Stomach smooth muscle (tissue), 2 donors: ENCODE measurements around the gene CHRM1.
"Not testable (repeated sequence)": the region's sequence is repeated elsewhere in the genome, so short reads cannot be mapped to it uniquely, and the experiment has no call there.

Experiments
- H3K27ac ChIP-seq: one replicate; pipeline ENCODE4 v1.7.0; 2013; ENCODE audit warnings: mild to moderate bottlenecking, low read length, inconsistent platforms
- H3K27me3 ChIP-seq, 2 donors: one replicate each; pipeline ENCODE4 v1.7.0; 2013; ENCODE audit warnings: low read length in 2 of 2; ENCODE audit not compliant: insufficient read depth in 2 of 2, control insufficient read depth in 1 of 2
- H3K36me3 ChIP-seq, 2 donors: one replicate each; pipeline ENCODE4 v1.7.0; 2013; ENCODE audit warnings: low read length in 2 of 2; ENCODE audit not compliant: control insufficient read depth in 2 of 2, insufficient read depth in 2 of 2
- H3K4me1 ChIP-seq: one replicate; pipeline ENCODE4 v1.7.0; 2013; ENCODE audit warnings: low read length; ENCODE audit not compliant: control insufficient read depth, insufficient read depth
- H3K4me3 ChIP-seq, 2 donors: one replicate each; pipeline ENCODE4 v1.7.0; 2013; ENCODE audit warnings: low read length in 2 of 2
- H3K9ac ChIP-seq, 2 donors: one replicate each; pipeline ENCODE4 v1.7.0; 2013; ENCODE audit warnings: low read length in 2 of 2, mild to moderate bottlenecking in 1 of 2
- H3K9me3 ChIP-seq, 2 donors: one replicate each; pipeline ENCODE4 v1.7.0; 2013; ENCODE audit warnings: low read length in 2 of 2; ENCODE audit not compliant: control insufficient read depth in 2 of 2
- donor health status: healthy.
- donor health status: Pancreatic carcinoma.

Gene CHRM1

GRCh38 chr11:62874851-62875250, 46.3 kb downstream of the CHRM1 start:
- Histone ChIP-seq H3K9me3 (no peaks in the 10 kb centered on the region), H3K4me1 (peaks cover 6% of the 10 kb centered on the region), H3K4me3 (no peak overlapping the region), H3K27ac (no peak overlapping the region), H3K27me3 (no peaks in the 10 kb centered on the region), H3K36me3 (no peaks in the 10 kb centered on the region), H3K9ac (no peak overlapping the region)

- no peaks in the 10 kb centered on the region for H3K36me3 ChIP-seq
- H3K4me1 ChIP-seq: no peaks in the 10 kb centered on the region
- H3K9me3 ChIP-seq: no peaks in the 10 kb centered on the region
- no peaks in the 10 kb centered on the region for H3K27me3 ChIP-seq
- H3K9ac ChIP-seq: no peak overlapping the region
- no peak overlapping the region for H3K4me3 ChIP-seq
- no peak overlapping the region for H3K27ac ChIP-seq
Observed at GRCh38 chr11:62865635-62866034, 55.5 kb downstream of the CHRM1 start.

GRCh38 chr11:62863687-62864335, 57.4 kb downstream of the CHRM1 start:
- Histone ChIP-seq H3K27ac (no peak overlapping the region), H3K36me3 (no peaks in the 10 kb centered on the region), H3K9ac (no peak overlapping the region), H3K4me1 (no peaks in the 10 kb centered on the region), H3K9me3 (no peaks in the 10 kb centered on the region), H3K4me3 (no peak overlapping the region), H3K27me3 (no peaks in the 10 kb centered on the region)

GRCh38 chr11:62861564-62862192, 59.5 kb downstream of the CHRM1 start:
- H3K9ac ChIP-seq, H3K27ac ChIP-seq, H3K4me3 ChIP-seq, H3K27me3 ChIP-seq, H3K4me1 ChIP-seq, H3K36me3 ChIP-seq, H3K9me3 ChIP-seq: not testable (repeated sequence)

- Histone ChIP-seq H3K36me3 (no peaks in the 10 kb centered on the region), H3K4me1 (peaks cover 6% of the 10 kb centered on the region), H3K9ac (no peak overlapping the region), H3K27ac (no peak overlapping the region), H3K27me3 (no peaks in the 10 kb centered on the region), H3K9me3 (no peaks in the 10 kb centered on the region), H3K4me3 (no peak overlapping the region)
Observed at GRCh38 chr11:62860835-62861563, 60.2 kb downstream of the CHRM1 start.

- H3K4me1 ChIP-seq: peaks cover 19% of the 10 kb centered on the region
- H3K36me3 ChIP-seq, H3K9me3 ChIP-seq, H3K4me3 ChIP-seq, H3K9ac ChIP-seq, H3K27ac ChIP-seq, H3K27me3 ChIP-seq: not testable (repeated sequence)
Observed at GRCh38 chr11:62859281-62859703, 61.9 kb downstream of the CHRM1 start.
